RPMI8226 (cell line): ENCODE measurements around the gene BCL2L15.

Experiments used
- DNase-seq: peaks from one replicate; pipeline ENCODE4 v3.0.0-alpha.2; 2015

BCL2L15 gene

DNA sequence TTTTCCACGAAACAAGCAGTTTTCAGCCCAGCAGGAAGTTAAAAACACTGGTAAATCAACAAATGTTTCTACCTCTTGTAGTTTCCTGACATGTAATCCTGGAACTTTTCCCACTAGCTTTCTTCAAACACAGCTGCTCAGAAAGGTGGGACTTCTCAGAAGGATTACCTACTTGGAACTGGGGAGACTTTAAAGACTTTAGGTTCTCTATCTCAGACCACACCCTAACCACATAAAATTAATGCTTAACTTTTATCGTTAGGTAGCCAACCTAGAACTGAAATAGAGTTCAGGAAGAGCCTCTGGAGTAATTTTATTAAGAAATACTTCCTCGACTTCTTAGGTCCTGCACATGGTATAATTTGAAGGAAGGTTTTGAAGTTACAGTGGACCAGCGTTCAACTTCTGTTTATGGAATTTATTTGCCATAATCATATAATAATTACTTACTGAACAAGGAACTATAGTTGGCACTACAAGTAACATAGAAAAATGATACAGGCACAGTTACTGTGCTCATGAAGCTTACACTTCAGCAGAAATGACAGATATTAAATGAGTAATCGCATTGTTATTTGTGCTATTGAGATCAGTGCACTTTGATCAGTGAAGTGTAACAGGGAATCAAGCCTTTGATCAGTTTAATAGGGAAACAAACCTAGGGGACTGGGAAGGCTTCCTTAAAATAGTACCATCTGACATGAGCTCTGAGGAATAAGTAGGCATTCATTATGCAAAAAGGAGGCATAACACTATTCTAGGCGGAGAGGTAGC lies at the start of gene BCL2L15:
TSS of gene BCL2L15 (minus strand) at position 180 of the 774 bp plus-strand sequence. CDS start 206 bp downstream, outside the sequence.
- no peak for DNase-seq

DNA sequence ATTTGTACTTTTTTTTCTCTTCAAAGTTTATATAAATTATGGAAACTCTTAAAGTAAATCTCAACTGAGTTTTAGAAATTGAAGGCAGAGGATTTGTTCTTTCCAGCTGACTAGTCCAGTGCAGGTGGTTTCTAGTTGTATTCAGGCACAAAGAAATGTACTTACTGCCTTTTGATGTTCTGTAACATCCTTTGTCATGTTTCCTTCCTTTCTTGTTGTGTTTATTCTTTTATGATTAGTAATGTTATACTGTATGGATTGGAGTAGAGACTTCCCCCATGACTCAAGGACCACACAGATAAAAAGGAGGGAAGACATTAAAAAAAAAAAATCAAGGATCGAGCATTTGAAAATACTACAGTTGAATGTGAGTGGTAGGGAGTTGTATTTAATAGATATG lies 49.8 kb upstream of the BCL2L15 start:
- DNase-seq, result no peak

DNA sequence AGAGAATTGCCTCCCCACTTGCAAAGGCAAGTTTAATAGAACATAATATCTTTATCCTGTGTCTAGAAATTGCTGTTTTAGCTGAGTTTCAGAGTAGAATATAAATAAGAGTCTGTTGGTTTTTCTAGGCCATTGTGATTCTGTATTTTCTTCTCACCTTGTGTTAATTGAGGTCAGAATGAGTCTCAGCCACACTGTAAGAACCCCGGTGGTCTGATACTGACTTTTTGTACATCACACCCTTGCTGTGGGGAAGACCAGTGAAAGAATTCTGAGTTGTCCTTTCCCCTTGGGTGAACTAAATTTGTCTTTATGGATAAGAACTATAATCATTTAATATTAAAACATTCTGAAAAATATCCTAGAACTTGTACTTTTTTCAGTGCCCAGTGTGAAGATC lies 48.6 kb upstream of the BCL2L15 start:
- no peak for DNase-seq

DNA sequence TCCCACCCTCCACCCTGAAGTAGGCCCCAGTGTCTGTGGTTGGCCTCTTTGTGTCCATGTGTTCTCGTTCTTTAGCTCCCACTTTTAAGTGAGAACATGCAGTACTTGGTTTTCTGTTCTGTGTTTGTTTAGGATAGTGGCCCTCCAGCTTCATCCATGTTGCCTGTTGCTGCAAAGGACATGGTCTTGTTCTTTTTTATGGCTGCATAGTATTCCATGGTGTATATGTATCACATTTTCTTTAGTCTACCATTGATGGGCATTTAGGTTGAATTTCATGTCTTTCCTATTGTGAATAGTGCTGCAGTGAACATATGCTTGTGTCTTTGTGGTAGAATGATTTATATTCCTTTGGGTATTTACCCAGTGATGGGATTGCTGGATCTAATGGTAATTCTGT lies 47.8 kb upstream of the BCL2L15 start:
- no peak for DNase-seq

DNA sequence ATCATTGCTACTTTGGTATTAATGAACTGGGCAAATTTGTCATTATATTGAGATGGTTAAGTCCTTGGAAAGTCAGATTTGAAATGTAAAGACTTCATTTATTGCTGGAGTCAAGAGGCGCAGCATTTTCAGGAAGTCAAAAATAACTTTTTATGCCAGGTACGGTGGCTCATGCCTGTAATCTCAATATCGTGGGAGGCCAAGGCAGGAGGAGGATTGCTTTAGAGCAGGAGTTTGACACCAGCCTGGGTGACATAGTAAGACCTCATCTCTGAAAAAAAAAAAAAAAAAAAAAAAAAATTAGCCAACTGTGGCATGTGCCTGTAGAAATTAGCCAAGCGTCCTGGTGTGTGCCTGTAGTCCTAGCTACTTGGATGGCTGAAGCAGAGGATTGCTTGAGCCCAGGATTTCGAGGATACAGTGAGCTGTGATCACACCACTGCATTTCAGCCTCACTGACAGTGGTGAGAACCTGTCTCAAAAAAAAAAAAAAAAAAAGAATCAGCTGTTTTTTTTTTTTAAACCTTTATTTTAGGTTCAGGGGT lies 47.2 kb upstream of the BCL2L15 start:
- DNase-seq, result no peak

DNA sequence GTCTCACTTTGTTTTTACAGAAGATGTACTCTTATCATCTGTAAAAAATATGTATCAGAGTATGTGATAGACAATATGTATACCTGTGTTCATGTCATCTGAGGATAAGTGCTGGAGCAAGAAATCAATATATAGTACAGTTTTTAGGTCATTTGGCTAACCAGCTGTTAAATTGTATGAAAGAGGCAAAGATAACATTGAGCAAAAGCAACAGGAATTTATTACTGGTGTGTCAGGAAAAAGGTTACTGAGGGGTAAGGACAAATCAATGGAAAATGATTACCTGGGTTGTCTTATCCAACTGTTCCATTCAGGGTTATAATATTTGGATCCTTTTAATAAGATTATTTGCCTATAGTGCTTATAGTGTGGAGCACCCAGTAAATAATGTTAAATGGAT lies 46.6 kb upstream of the BCL2L15 start:
- DNase-seq, result no peak

DNA sequence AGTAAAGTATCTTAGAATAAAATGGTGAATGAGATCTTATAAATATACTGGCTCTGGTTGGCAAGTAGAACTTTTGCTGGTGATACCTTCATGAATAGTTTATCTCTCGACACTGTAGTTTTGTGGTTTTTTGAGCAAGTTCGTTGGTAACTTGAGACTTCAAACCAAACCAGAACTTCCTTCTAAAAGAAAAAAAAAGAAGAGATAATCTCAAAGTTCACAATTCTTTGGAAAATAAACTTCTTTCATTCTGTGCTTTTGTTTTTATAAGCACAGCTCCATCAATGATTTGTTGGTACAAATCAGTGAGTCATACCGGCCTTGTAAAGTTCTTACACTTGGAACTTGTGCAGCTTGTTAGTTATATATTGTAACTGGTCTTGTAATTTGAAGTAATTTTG lies 44.1 kb upstream of the BCL2L15 start:
- no peak for DNase-seq

DNA sequence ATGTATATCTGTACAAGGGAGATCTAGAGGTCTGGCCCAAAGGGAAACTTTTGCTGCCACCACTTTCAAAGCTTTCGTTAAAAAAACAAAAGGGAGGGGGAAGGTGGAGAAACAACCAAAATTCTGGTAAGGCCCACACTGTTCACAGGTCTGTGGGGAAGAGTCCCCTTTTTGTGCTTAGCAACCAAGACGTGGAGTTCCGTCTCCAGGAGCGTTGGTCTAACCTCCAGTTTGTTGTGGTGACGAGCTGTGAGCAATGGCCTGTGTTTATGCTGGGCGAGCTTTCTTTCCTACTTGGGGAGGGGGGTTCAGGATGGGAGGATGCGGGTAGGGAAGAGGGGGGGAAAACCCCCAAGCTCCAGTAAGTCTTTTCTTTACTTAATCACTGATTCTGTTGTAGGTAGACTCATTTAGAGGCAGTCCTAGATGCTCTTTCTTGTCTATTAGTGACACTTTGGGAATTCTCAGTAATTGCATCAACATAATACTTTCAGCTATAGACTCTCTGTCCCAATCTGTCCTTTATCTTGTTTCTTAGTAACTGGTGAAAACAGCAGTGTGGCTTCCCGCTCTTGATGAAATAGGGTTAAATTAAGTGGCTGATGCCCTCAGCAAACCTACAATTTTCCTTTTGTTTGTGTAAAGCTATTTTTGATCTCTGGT lies 43.2 kb upstream of the BCL2L15 start:
- peak; percentile 58 for DNase-seq

DNA sequence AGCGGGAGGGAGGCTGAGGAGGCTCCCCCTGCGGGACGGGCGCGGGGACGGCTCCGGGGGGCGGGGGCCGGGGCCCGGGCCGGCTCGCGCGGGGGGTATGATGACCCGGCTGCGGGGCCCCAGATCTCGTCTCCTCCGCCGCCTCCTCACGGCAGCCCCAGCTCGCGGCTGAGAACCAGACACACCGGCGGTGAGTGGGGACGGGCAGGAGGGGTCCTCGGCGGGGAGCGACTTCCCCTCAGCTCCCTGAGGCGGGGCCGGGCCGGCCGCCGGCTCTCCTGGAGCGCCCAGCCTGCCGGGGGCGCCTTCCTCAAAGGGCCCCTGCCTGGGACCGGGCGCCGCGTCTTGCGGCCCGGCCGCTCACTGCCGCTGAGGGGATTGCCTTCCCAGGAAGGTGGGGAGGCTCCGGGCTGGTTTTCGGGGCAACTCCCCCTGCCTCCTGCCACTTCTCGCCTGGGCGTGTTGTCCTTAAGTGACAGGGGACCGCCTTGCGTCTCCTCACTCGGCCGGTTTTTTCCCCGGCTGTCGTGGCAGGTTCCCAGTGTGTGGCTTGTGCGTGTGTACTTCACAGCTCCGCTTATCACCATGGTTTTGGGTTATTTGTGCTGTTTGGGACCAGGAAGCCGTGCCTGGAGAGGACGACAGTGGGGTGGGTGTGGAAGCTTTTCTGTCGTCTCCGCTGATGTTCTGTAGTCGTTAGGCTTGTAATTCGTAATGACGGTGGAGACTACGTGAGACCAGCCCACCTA lies 42.5 kb upstream of the BCL2L15 start:
- peak; percentile 45 for DNase-seq

DNA sequence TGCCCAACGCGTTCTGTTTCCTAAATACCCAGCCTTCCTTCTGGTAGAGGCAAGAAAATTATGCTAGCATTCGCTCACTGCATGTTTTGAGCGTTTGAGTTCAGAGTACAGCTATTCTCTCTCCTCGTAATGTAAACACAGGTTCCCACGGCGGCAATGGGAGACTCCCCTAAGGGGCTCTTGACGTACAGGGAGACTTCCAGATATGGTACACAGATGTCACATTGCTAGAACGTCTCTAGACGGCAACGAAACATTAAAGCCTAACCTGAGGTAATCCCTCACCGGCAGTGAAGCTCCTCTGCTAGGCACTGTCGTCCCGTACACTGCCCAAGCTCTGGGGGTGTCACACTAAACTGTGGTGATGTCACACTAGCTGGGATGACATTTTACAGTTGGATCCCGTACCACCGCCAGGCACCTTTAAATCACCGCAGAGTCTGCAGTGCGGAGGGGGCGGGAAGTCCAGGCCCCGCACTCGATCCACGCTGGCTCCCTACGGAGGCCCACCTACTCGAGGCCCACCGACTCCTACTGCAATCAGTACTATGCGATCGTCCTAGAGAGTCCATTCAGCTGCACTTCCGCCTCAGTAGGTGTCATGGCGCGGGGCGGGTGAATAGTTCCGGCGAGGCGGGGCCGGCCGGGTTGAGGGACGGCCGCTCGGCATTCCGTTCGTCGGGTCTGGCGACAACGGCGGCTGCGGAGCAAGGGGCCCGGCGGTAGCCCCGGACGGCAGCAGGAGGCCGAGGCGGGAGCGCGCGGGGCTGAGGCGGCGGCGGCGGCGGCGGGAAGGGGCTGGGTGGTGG lies 41.8 kb upstream of the BCL2L15 start, which contains the start of gene HIPK1:
TSS of gene HIPK1 (plus strand) at position 384 of the 809 bp plus-strand sequence.
- DNase-seq, result peak; percentile 88

DNA sequence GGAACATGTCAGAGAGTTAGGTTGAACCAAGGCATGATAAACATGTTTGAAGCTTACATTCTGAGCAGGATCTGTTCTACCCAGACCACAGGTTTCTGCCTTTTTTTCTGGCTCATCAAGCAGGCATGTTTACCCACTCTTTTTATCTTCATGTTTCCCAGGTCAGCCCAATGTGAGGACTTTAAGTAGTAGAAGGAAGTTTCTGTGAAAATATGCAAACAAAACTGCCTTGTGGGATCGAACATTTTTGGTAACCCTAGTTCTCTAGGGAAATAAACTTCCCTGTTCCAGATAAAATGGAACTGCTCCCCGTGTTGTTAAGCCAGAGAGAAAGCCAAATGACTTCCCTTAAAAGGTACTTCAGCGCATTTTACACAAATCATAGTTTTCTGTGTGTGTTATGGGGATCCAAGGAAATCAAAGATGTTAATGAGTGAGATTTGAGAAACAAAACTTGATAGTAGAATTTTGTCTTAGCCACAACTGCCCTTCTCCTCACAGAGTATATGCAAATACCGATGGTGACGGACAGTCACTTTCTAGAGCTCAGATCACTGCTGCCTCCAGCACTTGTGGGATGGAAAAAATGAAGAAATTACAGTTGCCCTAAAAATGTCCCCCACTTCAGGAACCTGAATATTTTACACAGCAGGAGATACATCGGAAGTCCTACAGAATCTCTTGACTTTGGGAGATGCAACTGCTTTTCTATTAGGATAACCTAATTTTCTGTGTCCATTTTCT lies 41.0 kb upstream of the BCL2L15 start:
- DNase-seq, result peak; percentile 11

DNA sequence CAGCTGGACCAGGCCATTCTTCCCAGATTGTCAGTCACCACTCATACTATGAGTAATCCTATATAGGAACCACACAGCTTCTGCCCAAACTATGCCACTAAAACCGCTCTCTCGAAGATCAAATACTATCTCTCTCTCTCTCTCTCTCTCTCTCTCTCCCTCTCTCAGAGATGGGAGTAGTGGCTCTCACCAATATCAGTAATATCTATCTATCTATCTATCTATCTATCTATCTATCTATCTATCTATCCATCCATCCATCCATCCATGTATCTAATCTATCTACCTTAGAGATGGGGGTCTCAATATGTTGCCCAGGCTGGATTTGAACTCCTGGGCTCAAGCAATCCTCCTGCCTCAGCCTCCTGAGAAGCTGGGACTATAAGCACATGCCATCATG lies 37.1 kb upstream of the BCL2L15 start:
- DNase-seq, result no peak

DNA sequence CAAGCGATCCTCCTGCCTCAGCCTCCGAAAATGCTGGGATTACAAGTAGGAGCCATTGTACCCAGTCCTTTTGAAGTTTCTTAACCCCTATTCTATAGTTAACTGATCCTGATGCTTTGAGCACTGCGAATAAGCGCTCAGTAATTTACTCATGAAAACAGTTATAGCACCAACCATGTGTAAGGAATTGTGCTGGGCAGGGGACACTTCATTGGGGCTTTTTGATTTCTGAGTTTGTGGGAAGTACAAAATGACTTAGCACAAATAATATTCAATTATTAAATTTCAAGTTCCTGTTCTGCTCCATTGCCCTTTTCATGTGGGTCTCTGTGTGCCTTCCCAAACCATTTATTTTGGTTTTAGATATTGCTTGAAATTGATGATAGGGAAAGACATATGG lies 35.6 kb upstream of the BCL2L15 start:
- DNase-seq, result no peak

DNA sequence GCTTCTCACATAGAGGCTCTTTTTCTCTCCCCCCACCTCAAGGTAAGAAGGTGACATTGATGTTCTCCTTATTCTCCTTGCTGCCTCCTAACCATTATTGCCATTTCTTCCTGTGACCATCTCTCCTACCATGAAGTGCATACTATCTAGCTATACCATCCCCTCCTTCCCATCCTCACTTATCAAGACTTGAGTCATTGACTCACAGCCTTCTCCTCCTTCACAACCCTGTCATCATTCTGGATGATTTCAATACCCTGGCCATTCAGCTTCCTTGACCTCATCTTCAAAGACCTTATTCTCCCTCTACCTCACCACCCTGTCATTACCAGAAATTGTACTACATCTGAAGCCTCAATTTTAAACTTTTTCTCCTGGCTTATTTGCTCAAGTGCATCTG lies 30.9 kb upstream of the BCL2L15 start:
- DNase-seq, result no peak

DNA sequence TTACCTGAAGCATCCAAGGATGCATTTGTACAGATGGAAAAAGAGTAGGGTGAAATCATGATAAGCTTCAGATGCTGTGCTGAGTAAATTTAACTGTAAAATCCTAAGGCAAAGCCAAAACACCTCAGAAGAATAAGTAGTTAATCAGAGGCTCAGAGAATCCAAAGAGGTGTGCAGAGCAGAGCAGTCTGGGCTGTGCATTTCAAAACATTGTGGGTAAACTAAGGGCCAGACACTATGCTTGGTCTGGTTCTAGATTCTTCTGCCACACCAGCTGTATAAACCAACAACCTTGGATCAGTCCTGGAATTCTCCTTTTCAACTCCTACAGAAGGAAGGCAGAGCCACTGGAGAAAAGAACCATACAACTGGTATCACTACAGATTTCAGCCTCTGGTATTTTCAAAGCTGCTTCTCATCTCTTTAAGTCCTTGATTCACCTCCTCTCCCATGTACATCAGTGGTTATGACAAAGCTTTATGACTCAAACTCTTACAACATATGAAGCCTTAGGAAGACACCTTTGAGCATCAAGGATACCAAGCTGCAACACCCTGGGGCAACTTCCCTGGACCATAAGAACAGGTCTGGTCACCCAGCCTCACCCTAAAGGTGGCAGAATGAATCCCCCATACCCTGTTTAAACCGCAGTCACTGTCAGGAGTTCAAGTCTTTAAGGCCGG lies 30.2 kb upstream of the BCL2L15 start:
- no peak for DNase-seq

DNA sequence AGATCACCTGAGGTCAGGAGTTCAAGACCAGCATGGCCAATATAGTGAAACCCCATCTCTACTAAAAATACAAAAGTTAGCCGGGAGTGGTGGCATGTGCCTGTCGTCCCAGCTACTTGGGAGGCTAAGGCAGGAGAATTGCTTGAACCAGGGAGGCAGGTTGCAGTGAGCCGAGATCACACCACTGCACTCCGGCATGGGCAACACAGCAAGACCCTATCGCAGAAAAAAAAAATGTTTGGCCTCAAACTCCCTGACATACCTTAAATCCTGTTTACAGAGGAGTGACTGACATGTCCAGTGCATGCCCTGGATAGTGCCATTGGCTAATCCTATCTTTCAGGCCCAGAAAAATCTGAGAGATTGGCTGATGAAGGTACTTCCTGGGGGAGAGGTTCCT lies 29.6 kb upstream of the BCL2L15 start:
- DNase-seq, result no peak

DNA sequence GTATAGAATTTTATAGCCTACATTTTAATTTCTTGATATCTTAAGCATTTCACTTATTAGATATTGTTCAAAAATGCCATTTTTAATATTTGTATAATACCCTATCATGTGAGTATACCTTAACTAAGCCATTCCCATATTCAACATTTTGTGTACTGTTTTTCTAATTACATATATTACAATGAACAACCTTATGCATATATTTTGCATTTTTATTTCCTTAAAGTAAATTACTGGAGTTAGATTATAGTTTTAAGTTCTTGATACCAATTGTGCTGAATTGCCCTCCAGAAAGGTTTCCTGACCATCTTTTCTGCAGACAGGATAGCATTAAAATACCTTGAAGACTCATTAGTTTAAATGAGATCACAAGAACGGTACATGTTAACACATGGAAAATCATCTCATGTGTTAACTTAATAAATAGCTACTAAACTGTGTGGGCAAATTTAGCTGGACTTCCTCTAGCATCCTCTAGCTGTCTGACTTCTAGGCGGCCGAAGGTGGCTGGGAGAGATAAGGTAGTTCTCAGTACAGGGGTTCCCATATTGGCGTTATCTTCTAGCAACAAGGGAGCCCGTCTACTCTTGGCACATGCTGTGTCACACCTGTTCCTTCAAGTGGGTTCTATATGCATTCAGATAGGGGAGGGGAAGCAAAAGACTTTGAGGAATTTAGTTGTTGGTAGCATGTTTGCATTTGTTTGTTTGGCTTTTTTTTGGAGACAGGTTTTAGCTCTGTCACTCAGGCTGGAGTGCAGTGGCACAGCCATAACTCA lies 26.7 kb upstream of the BCL2L15 start:
- no peak for DNase-seq

DNA sequence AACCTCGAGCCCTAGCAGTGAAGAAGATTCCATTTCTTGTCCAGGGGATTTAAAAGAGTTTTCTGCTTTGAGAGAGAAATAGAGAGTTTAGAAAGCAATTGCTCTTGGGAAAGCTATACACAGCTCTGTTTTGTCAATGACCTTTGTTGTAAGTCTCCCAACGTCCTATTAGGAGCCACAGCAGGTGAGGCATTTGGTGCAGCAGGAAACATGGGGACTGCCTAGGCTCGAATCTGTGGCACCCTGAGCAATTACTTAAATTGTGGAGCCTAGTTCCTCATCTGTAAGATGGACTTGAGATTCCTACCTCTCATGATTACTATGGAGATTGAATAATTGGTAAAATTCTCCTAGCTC lies 25.9 kb upstream of the BCL2L15 start:
- DNase-seq, result no peak

DNA sequence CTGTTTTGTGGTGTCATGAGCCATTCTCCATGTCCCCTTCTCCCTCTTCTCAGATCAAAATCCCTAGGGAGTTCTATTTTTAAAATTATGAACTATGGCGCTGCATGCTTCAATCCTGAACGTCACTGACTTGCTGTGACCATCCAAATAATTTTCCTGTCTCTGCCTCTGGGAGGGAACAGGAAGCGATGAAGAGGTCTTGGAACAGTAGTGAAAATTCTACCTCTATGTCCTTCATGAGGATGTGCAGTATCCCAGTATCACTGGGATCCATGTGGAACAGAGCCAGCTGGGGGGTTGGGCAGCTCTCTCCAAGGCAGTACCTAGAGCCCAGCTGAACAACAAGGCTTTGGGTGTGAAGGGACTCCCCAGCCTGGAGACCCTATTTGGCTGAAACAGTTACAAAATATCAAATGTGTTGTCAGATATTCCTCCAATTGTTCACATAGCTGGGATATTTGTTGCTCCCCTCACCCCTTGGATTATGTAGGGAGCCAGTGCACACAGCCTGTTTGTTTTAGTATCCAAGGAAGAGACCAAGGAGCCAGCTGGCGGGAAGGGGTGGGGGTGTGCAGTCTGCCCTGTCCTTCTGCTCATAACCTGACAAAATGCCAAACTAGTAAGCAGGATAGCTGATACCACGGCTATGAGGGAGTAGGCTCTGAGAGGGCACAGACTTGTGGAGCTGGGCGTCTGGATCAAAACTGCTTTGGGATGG lies 25.4 kb upstream of the BCL2L15 start:
- DNase-seq, result no peak

DNA sequence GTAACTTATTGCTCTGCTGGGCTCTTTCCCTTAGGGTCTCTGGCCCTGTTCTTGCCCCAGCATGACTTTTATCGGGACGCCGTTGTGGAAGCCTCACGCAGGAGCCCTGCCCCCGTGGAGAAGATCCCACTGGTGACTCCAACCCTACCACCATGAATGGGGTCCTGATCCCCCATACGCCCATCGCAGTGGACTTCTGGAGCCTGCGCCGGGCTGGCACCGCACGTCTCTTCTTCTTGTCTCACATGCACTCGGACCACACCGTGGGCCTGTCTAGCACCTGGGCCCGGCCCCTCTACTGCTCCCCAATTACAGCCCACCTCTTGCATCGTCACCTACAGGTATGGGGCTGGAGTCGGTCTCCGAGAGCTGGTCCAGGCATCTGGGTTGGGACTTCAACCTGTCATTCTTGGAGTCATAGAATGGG lies 18.1 kb upstream of the BCL2L15 start:
- peak; percentile 22 for DNase-seq
